GM12878 (cell line): ENCODE results near the gene MAML3. TPM values are rescaled to one million over a fixed set of nuclear protein-coding genes. Genes with fewer than 3 reads are reported as not detected.

ENCODE experiments used
- ATAC-seq: fragments of 200-7000 bp; cut with Tn5 transposase; 3 replicates; pipeline ENCODE4 v1.9.1; 2020; ENCODE audit warnings: mild to moderate bottlenecking, moderate library complexity
- BruUV-seq: library from RNA; stranded (reverse); fragments of 400-500 nt; replicated peaks from 2 replicates; lab custom pipeline; 2021; lab: Mats Ljungman, UMichigan
- CTCF ChIA-PET: fragments of 300-600 bp; sonication (Branson Sonifier 250); formaldehyde crosslinking; extraction: SDS; loops from one replicate; lab custom pipeline; 2021; ENCODE audit warnings: inconsistent platforms; lab: Yijun Ruan, JAX
- POLR2A ChIA-PET: fragments of 350-600 bp; formaldehyde crosslinking; extraction: SDS; loops from one replicate; lab custom pipeline; 2021; ENCODE audit warnings: inconsistent platforms; lab: Charles Lee
- RAD21 ChIA-PET: fragments of 300-600 bp; sonication (Branson Sonifier 250); formaldehyde crosslinking; loops from one replicate; lab custom pipeline; 2023; ENCODE audit warnings: antibody characterized with exemption; ENCODE audit not compliant: unreplicated experiment; lab: Charles Lee
- SMC1A ChIA-PET: fragments of 300-600 bp; sonication (Branson Sonifier 250); formaldehyde crosslinking; loops from one replicate; lab custom pipeline; 2023; ENCODE audit not compliant: unreplicated experiment, uncharacterized antibody; lab: Charles Lee
- DNase-seq: peaks from one replicate; pipeline ENCODE4 v3.0.0-alpha.2; 2011; ENCODE audit warnings: low read depth, low spot score
- FAIRE-seq: peaks from 3 replicates; lab custom pipeline; 2011; peaks lifted over from hg19 to GRCh38; lab: Jason Lieb, UNC
- H2AFZ ChIP-seq: 2 replicates; pipeline ENCODE4 v1.6.0; 2011; ENCODE audit warnings: low read depth, low read length, control low read depth; ENCODE audit not compliant: control insufficient read depth
- H3K27ac ChIP-seq: 2 replicates; pipeline ENCODE4 v1.5.1; 2011; ENCODE audit warnings: control low read depth; ENCODE audit not compliant: control insufficient read depth, insufficient read depth
- H3K27me3 ChIP-seq, 2 experiments: replicated peaks in 1 of 2; 2 replicates each; pipeline versions ENCODE4 v1.6.0 to v1.6.1; 2011; ENCODE audit warnings: low read length in 1 of 2; ENCODE audit not compliant: control insufficient read depth in 2 of 2, insufficient read depth in 2 of 2
- H3K36me3 ChIP-seq, 2 experiments: 2 replicates each; pipeline ENCODE4 v1.5.1; 2011; ENCODE audit warnings: low read length in 1 of 2; ENCODE audit not compliant: control insufficient read depth in 2 of 2, insufficient read depth in 2 of 2
- H3K4me1 ChIP-seq: 2 replicates; pipeline ENCODE4 v1.6.1; 2011; ENCODE audit warnings: mild to moderate bottlenecking, low read length, moderate library complexity, mixed read lengths; ENCODE audit not compliant: control insufficient read depth, insufficient read depth
- H3K4me2 ChIP-seq: 2 replicates; pipeline ENCODE4 v1.6.0; 2011; ENCODE audit warnings: control low read depth; ENCODE audit not compliant: control insufficient read depth, insufficient read depth
- H3K4me3 ChIP-seq: fragments of 200-600 bp; sonication (generic); 2 replicates; pipeline ENCODE4 v1.5.1; 2016
- H3K79me2 ChIP-seq: 2 replicates; pipeline ENCODE4 v1.6.0; 2011; ENCODE audit warnings: low read length; ENCODE audit not compliant: control insufficient read depth, insufficient read depth
- H3K9ac ChIP-seq: 2 replicates; pipeline ENCODE4 v1.8.0; 2011; ENCODE audit warnings: low read length, control low read depth, mixed read lengths; ENCODE audit not compliant: control insufficient read depth, insufficient read depth
- H3K9me3 ChIP-seq: replicated peaks from 3 replicates; pipeline ENCODE4 v1.5.1; 2011; ENCODE audit warnings: mild to moderate bottlenecking, low read length; ENCODE audit not compliant: control insufficient read depth, insufficient read depth
- H4K20me1 ChIP-seq: 2 replicates; pipeline ENCODE4 v1.6.0; 2011; ENCODE audit not compliant: control insufficient read depth, insufficient read depth
- BCLAF1 ChIP-seq: fragments of 450-650 bp; IDR thresholded peaks from 2 replicates; pipeline ENCODE4 v1.6.1; 2017; ENCODE audit warnings: antibody characterized with exemption, mild to moderate bottlenecking, moderate library complexity
- IRF3 ChIP-seq: fragments of 450-650 bp; IDR thresholded peaks from 2 replicates; pipeline ENCODE4 v1.6.1; 2014; ENCODE audit warnings: mild to moderate bottlenecking
- IRF5 ChIP-seq: fragments of 450-650 bp; IDR thresholded peaks from 2 replicates; pipeline ENCODE4 v1.6.1; 2017; ENCODE audit warnings: borderline replicate concordance
- MTA2 ChIP-seq: fragments of 450-650 bp; IDR thresholded peaks from 2 replicates; pipeline ENCODE4 v1.6.1; 2016; ENCODE audit warnings: low read depth, mild to moderate bottlenecking, moderate library complexity
- MTA3 ChIP-seq: IDR thresholded peaks from 2 replicates; pipeline ENCODE4 v1.6.1; 2012; ENCODE audit warnings: low read length, inconsistent platforms, borderline replicate concordance
- POLR2A ChIP-seq: IDR thresholded peaks from 2 replicates; pipeline ENCODE4 v1.6.1; 2011; ENCODE audit warnings: low read depth, mild to moderate bottlenecking, low read length
- PRDM15 ChIP-seq: fragments of 450-650 bp; formaldehyde crosslinking; IDR thresholded peaks from 2 replicates; pipeline ENCODE4 v1.4.0; 2020; ENCODE audit warnings: mild to moderate bottlenecking, moderate library complexity
- ZBTB4 ChIP-seq: fragments of 450-650 bp; formaldehyde crosslinking; IDR thresholded peaks from 2 replicates; pipeline ENCODE4 v1.4.0; 2022; ENCODE audit warnings: mild to moderate bottlenecking, moderate library complexity
- WGBS: methylation state at CpG from one replicate; pipeline ENCODE4 v1.1.6; 2016; ENCODE audit warnings: low lambda C conversion rate; ENCODE audit not compliant: insufficient replicate concordance, insufficient coverage; ENCODE audit errors: missing lambda C conversion rate; 5-methylcytosine and 5-hydroxymethylcytosine counted together
- in situ Hi-C: fragments of 300-500 bp; cut with MboI; formaldehyde crosslinking; loops from 9 replicates; pipeline ENCODE4 v1.14.3; 2018; ENCODE audit warnings: mixed read lengths
- intact Hi-C: fragments of 100-400 bp; cut with micrococcal nuclease; formaldehyde crosslinking; loops from one replicate; pipeline ENCODE4 v1.14.2; 2022; ENCODE audit not compliant: unreplicated experiment
- polyA plus RNA-seq, 11 experiments: library from polyadenylated mRNA; depleted of rRNA in 4 of 11; unstranded in 6 of 11; stranded (reverse) in 5 of 11; fragments of >200 nt; fragmentation: Nextera tagmentation in 4 of 11; fragmentation: Illumina TruSeq in 1 of 11; extraction: Ambion mirVana in 4 of 11; extraction: Trizol in 1 of 11; gene quantifications; 1 replicate in 1 of 11; 2 replicates in 10 of 11; pipeline versions ENCODE4 v1.2.1 to v1.2.3, GENCODE V29; 2011 to 2016; ENCODE audit warnings: inconsistent platforms in 2 of 11, missing spikeins in 2 of 11, low read depth in 1 of 11
- total RNA-seq, 4 experiments: library from RNA; depleted of rRNA in 3 of 4; stranded (reverse); fragments of >200 nt in 3 of 4; fragmentation: Illumina TruSeq in 1 of 4; extraction: Trizol in 1 of 4; gene quantifications; 2 replicates each; pipeline versions ENCODE4 v1.2.1 to v1.2.3, GENCODE V29; 2013 to 2021
- TF ChIP-seq, protein P1 (sequence below): fragments of 450-650 bp; IDR thresholded peaks from 2 replicates; pipeline ENCODE4 v1.6.1; 2017; ENCODE audit warnings: low read depth, mild to moderate bottlenecking, moderate library complexity

Gene MAML3
- total and polyA plus RNA-seq, 10 of the 15 experiments (the other 5 are each of a cell fraction or from before 2014, with no cell fraction given), result under 0.01 to 0.53 (median 0.06) TPM; not detected in 2

GRCh38 chr4:139779691-139780090 lies 374.3 kb downstream of the MAML3 start:
- H3K4me1 ChIP-seq, result no peaks in the 10 kb centered on the region
- ChIA-PET POLR2A (no interaction called here), SMC1A (no interaction called here), CTCF (no interaction called here), RAD21 (no interaction called here)
- ATAC-seq, result no peak
- no peak for FAIRE-seq
- intact Hi-C loops (no loop called here), in situ Hi-C loops (no loop called here)
- no peak overlapping the region for H3K4me2 ChIP-seq
- no peak overlapping the region for H3K9ac ChIP-seq
- no peaks in the 10 kb centered on the region for H4K20me1 ChIP-seq
- no peak overlapping the region for H3K27ac ChIP-seq
- DNase-seq, result no peak
- H3K9me3 ChIP-seq, result no peaks in the 10 kb centered on the region
- no peak overlapping the region for H3K4me3 ChIP-seq
- no peaks in the 10 kb centered on the region for H3K79me2 ChIP-seq
- BruUV-seq, result no TSS peak
- WGBS, result 89% methylated on average over 9 of the region's 9 CpGs
- H2AFZ ChIP-seq, result no peak overlapping the region
- H3K27me3 ChIP-seq, result peaks cover 0 to 2% of the 10 kb centered on the region in 2 experiments; a peak in 1 of 4 replicates
- H3K36me3 ChIP-seq, result no peaks in the 10 kb centered on the region
- TF ChIP-seq BCLAF1 (no peak), MTA3 (no peak), IRF5 (no peak), IRF3 (no peak), ZBTB4 (no peak), PRDM15 (no peak), POLR2A (no peak), MTA2 (no peak)
- TF ChIP-seq, protein P1, sequence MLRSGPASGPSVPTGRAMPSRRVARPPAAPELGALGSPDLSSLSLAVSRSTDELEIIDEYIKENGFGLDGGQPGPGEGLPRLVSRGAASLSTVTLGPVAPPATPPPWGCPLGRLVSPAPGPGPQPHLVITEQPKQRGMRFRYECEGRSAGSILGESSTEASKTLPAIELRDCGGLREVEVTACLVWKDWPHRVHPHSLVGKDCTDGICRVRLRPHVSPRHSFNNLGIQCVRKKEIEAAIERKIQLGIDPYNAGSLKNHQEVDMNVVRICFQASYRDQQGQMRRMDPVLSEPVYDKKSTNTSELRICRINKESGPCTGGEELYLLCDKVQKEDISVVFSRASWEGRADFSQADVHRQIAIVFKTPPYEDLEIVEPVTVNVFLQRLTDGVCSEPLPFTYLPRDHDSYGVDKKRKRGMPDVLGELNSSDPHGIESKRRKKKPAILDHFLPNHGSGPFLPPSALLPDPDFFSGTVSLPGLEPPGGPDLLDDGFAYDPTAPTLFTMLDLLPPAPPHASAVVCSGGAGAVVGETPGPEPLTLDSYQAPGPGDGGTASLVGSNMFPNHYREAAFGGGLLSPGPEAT, result no peak
